ENCODE measurements around the gene RETREG2.

Gene RETREG2

DNA sequence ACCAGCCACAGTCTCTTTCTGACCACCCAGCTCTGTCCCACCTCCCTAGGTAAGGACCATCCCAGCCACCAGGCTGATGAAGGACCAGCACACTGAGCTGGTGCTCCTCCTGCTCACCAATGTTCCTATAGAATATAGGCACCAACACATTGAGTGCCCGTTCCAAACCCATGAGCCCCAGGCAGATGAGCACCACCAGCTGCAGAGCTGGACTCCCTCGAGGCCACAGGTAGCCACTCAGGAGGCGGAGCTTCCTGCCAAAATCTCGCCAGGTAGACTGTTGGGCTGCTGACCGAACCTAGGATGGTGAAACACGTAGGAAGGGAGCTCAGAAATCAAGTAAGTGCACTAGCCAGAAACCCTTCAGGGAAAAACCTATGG is 38.5 kb downstream of the RETREG2 start:
- no peak for DNase-seq

DNA sequence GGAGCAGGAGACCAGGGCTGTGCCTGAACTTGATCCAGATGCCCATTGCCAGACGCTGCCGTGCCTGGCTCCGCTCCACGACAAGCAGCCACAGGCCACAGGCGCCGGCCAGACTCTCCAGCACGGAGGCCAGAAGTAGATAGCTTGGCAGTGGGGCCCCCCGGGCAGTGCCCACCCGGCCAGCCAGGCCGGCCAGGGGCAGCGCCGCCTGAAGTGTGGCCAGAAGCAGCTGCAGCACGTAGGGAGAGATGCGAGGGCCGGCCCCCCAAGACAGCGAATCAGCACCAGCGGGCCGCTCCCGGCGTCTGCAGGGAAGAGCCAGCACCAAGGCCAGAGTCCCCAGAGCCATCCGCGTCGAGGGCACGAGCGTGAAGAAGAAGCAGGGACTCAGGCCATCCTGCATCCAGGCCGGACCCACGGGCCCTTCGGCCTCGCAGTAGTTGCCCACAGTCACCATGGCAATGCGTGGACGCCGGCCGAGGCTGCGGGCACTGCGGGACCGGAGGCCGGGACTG is 40.2 kb downstream of the RETREG2 start:
- DNase-seq = peak; percentile 68

- DNase-seq = peak; percentile 94
Measured at GRCh38 chr2:219218732-219219701, 40.9 kb downstream of the RETREG2 start, which contains the start of gene ABCB6. TSS of gene ABCB6 (minus strand) at chr2:219218958. CDS start at chr2:219218673, 285 bp downstream.

GRCh38 chr2:219219784-219220532 is 41.9 kb downstream of the RETREG2 start:
- DNase-seq = no peak

GRCh38 chr2:219220652-219221402 is 42.8 kb downstream of the RETREG2 start:
- DNase-seq = no peak

- no peak for DNase-seq
Measured at GRCh38 chr2:219221957-219222518, 44.0 kb downstream of the RETREG2 start.

- DNase-seq = no peak
Measured at GRCh38 chr2:219223831-219224610, 45.9 kb downstream of the RETREG2 start.

DNA sequence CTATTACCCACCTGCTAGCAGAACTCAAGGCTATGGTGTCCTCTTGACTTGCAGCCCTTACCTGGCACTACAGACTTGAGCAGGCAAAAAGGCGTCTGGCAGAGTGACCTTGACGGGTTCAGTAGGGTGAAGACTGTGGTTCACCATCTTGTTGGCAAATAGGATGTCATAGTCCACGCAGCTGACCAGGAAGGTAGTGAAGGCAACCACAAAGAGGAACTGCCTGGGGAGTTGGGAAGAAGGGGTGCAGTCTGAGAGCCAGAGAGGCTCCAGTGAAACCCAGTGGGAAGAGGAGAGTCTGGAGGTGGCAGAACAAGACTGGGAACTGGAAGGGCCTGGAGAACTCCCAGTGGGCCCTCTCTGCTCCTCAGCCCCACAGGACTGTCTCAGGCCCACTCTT is 47.3 kb downstream of the RETREG2 start:
- DNase-seq = no peak

- no peak for DNase-seq
Measured at GRCh38 chr2:219228041-219228910, 50.2 kb downstream of the RETREG2 start.

DNA sequence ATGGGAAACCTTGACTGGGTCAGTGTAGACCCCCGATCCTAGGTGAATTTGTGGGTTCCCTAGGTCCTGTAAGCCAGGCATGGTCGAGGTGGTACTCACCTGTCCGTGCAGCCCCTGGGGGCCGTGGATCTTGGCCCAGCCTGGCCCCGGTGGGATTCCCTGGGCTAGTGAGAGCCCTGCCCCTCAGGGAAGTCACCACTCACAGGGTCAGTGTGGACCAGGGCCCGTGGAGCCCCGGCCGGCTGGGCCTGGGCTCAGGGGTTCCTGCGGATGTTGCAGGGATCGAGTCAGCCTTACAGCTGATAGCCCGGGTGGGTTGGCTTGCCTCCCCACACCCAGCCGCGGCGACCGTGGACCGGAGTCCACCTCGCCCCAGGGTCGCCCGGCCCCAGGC is 50.8 kb downstream of the RETREG2 start:
- no peak for DNase-seq

GRCh38 chr2:219229305-219230058 is 51.4 kb downstream of the RETREG2 start, which contains the start of the genes ANKZF1 and ATG9A:
TSS of gene ANKZF1 (plus strand) at chr2:219229806. CDS start at chr2:219230258, 452 bp downstream.
TSS of gene ATG9A (minus strand) at chr2:219229636. CDS start at chr2:219228024, 1,612 bp downstream.
- DNase-seq = peak; percentile 99

DNA sequence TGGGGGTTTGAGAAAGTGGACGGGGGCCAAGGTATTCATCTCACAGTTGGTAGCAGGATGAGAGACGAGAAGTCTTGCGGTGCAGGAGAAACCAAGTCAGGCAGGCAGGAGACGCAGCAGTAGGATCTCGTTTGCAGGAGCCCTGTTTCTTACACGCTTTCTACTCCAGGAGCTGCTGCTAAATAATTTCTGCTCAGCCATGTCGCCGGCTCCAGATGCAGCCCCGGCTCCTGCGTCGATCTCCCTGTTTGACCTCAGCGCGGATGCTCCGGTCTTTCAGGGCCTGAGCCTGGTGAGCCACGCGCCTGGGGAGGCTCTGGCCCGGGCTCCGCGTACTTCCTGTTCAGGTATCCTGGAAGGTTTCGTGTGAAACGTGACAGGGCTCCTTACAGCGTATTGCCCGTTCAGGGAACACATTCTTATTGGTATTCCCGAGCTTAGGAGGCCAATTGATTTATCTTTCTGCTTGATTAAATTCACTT is 52.0 kb downstream of the RETREG2 start:
- DNase-seq = peak; percentile 57

GRCh38 chr2:219234331-219234730 is 56.3 kb downstream of the RETREG2 start:
- no peak for DNase-seq

Data from fibroblast of skin of right quadriceps (primary cell).